PC-9 (cell line): ENCODE measurements around the gene CPS1. TPM values are rescaled to one million over a fixed set of nuclear protein-coding genes. Genes with fewer than 3 reads are reported as not detected.

Experiments
- BruUV-seq: library from RNA; stranded (reverse); fragments of 400-500 nt; replicated peaks from 2 replicates; lab custom pipeline; 2021; lab: Mats Ljungman, UMichigan
- CTCF ChIA-PET: fragments of 300-600 bp; sonication (Branson Sonifier 250); formaldehyde crosslinking; loops from one replicate; lab custom pipeline; 2022; ENCODE audit warnings: antibody characterized with exemption; lab: Charles Lee
- POLR2A ChIA-PET: fragments of 300-600 bp; sonication (Branson Sonifier 250); formaldehyde crosslinking; loops from one replicate; lab custom pipeline; 2022; ENCODE audit warnings: antibody characterized with exemption; ENCODE audit not compliant: unreplicated experiment; lab: Charles Lee
- DNase-seq, 2 experiments: peaks; one replicate each; pipeline versions ENCODE4 v3.0.0 to v3.0.0-alpha.2; 2015 to 2022; ENCODE audit warnings: mixed read lengths in 1 of 2
- H2AFZ ChIP-seq: fragments of 200-600 bp; sonication (generic); 2 replicates; pipeline ENCODE4 v1.8.1; 2017; ENCODE audit warnings: antibody characterized with exemption
- H3F3A ChIP-seq: fragments of 200-600 bp; sonication (generic); 2 replicates; pipeline ENCODE4 v1.8.1; 2017; ENCODE audit warnings: antibody characterized with exemption, mild to moderate bottlenecking, low read depth; ENCODE audit not compliant: insufficient read depth
- H3K27ac ChIP-seq: fragments of 200-600 bp; sonication (generic); 2 replicates; pipeline ENCODE4 v1.6.1; 2016; ENCODE audit warnings: mixed run types
- H3K27me3 ChIP-seq: fragments of 200-600 bp; sonication (generic); 2 replicates; pipeline ENCODE4 v1.6.1; 2016; ENCODE audit warnings: low read depth, mixed run types; ENCODE audit not compliant: insufficient read depth
- H3K36me3 ChIP-seq: fragments of 200-600 bp; sonication (generic); 2 replicates; pipeline ENCODE4 v1.6.1; 2016; ENCODE audit warnings: low read depth, mixed run types
- H3K4me1 ChIP-seq: fragments of 200-600 bp; sonication (generic); replicated peaks from 2 replicates; pipeline ENCODE4 v1.6.1; 2016; ENCODE audit warnings: mixed run types; ENCODE audit not compliant: insufficient read depth
- H3K4me2 ChIP-seq: fragments of 200-600 bp; sonication (generic); 2 replicates; pipeline ENCODE4 v1.6.1; 2017; ENCODE audit warnings: mixed run types
- H3K4me3 ChIP-seq: fragments of 200-600 bp; sonication (generic); 2 replicates; pipeline ENCODE4 v1.6.1; 2016; ENCODE audit warnings: mixed run types
- H3K79me2 ChIP-seq: fragments of 200-600 bp; sonication (generic); 2 replicates; pipeline ENCODE4 v1.6.1; 2017; ENCODE audit warnings: low read depth, mixed run types
- H3K9me2 ChIP-seq: fragments of 200-600 bp; sonication (generic); 2 replicates; pipeline ENCODE4 v1.8.1; 2017; ENCODE audit warnings: mild to moderate bottlenecking; ENCODE audit not compliant: insufficient read depth
- H3K9me3 ChIP-seq: fragments of 200-600 bp; sonication (generic); 2 replicates; pipeline ENCODE4 v1.8.1; 2016; ENCODE audit warnings: low read depth; ENCODE audit not compliant: insufficient read depth
- H4K20me1 ChIP-seq: fragments of 200-600 bp; sonication (generic); 2 replicates; pipeline ENCODE4 v1.8.1; 2017; ENCODE audit not compliant: insufficient read depth
- EZH2 ChIP-seq: fragments of 200-600 bp; sonication (generic); IDR thresholded peaks from 2 replicates; pipeline ENCODE4 v1.8.0; 2017; ENCODE audit warnings: antibody characterized with exemption, low read depth
- intact Hi-C: fragments of 100-400 bp; cut with micrococcal nuclease; formaldehyde crosslinking; loops from one replicate; pipeline ENCODE4 v1.10.0; 2022; ENCODE audit not compliant: unreplicated experiment
- total RNA-seq: library from RNA; stranded (reverse); gene quantifications from 2 replicates; pipeline ENCODE4 v1.2.3, GENCODE V29; 2021
- TF ChIP-seq, protein P1 (sequence below): fragments of 200-600 bp; sonication (generic); conservative IDR thresholded peaks from 2 replicates; pipeline ENCODE4 v1.6.1; 2017; ENCODE audit warnings: mixed run types, antibody characterized with exemption, mild to moderate bottlenecking, moderate library complexity

The CPS1 gene
- total RNA-seq, 1 experiment from 2014 or later: 27.5 TPM

DNA sequence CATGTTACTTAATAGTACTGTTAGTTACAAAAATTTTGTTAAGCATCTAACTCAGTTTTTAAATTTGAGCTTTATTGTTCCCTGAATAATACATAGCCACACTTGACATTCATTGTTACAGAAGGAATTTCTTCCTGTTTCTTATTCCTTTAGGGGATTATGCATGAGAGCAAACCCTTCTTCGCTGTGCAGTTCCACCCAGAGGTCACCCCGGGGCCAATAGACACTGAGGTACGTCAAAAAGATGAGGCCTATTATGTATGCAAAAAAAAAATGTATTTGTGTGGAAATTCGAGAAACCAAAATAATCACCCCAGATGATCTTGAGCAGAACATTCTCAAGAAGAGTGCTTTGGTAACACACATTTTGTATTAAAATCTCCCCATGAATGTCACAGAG is 36.3 kb downstream of the CPS1 start:
- no peak overlapping the region for H3K27ac ChIP-seq
- no peaks in the 10 kb centered on the region for H3F3A ChIP-seq
- H3K4me3 ChIP-seq: no peak overlapping the region
- TF ChIP-seq EZH2: no peak
- TF ChIP-seq, protein P1, sequence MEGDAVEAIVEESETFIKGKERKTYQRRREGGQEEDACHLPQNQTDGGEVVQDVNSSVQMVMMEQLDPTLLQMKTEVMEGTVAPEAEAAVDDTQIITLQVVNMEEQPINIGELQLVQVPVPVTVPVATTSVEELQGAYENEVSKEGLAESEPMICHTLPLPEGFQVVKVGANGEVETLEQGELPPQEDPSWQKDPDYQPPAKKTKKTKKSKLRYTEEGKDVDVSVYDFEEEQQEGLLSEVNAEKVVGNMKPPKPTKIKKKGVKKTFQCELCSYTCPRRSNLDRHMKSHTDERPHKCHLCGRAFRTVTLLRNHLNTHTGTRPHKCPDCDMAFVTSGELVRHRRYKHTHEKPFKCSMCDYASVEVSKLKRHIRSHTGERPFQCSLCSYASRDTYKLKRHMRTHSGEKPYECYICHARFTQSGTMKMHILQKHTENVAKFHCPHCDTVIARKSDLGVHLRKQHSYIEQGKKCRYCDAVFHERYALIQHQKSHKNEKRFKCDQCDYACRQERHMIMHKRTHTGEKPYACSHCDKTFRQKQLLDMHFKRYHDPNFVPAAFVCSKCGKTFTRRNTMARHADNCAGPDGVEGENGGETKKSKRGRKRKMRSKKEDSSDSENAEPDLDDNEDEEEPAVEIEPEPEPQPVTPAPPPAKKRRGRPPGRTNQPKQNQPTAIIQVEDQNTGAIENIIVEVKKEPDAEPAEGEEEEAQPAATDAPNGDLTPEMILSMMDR: no peak
- H3K36me3 ChIP-seq: no peaks in the 10 kb centered on the region
- intact Hi-C loops: no loop called here
- no peaks in the 10 kb centered on the region for H4K20me1 ChIP-seq
- no peak overlapping the region for H2AFZ ChIP-seq
- H3K79me2 ChIP-seq: no peaks in the 10 kb centered on the region
- no peaks in the 10 kb centered on the region for H3K27me3 ChIP-seq
- no peak for DNase-seq
- H3K9me3 ChIP-seq: no peaks in the 10 kb centered on the region
- ChIA-PET POLR2A (no interaction called here), CTCF (no interaction called here)
- no peaks in the 10 kb centered on the region for H3K9me2 ChIP-seq
- H3K4me1 ChIP-seq: no peaks in the 10 kb centered on the region
- BruUV-seq: no TSS peak
- H3K4me2 ChIP-seq: no peak overlapping the region

DNA sequence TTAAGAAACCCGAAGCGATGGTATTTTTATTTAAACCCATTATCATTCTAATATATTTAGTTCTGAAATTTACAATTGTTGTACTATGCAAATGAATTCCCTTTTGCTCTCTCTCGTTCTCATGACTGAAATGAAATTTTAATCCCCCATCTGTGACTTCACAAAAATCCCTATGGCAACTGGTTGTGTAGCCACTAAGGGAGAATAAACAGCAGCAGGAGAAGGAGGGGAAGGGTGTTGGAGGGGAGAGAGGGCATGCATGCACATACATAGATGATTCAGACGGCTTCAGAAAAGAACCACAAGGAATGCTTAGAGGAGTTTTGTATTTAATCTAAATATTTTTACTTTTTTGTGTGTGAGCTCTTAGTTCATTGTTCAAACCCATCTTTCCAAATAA is 36.8 kb downstream of the CPS1 start:
- CTCF ChIA-PET: no interaction called here
- Histone ChIP-seq H3K4me3 (no peak overlapping the region), H4K20me1 (no peaks in the 10 kb centered on the region), H3K4me1 (no peaks in the 10 kb centered on the region), H3F3A (no peaks in the 10 kb centered on the region), H3K79me2 (no peaks in the 10 kb centered on the region), H3K27ac (no peak overlapping the region), H3K9me2 (no peaks in the 10 kb centered on the region), H3K4me2 (no peak overlapping the region), H3K27me3 (no peaks in the 10 kb centered on the region), H3K9me3 (no peaks in the 10 kb centered on the region), H2AFZ (no peak overlapping the region), H3K36me3 (no peaks in the 10 kb centered on the region)
- no TSS peak for BruUV-seq
- intact Hi-C loops: no loop called here
- no peak for DNase-seq
- POLR2A ChIA-PET: no interaction called here
- TF ChIP-seq EZH2: no peak
- TF ChIP-seq, protein P1: no peak

DNA sequence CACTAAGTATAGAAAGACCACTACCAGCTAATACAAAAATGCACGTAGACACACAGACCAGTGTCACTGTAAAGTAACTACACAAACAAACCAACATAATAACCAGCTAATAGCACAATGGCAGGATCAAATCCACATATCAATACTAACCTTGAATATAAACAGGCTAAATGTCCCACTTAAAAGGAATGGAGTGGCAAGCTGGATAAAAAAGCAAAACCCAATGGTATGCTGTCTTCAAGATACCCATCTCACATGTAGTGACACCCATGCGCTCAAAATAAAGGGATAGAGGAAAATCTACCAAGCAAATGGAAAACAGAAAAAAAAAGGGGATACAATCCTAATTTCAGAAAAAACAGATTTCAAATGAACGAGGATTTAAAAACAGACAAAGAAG is 41.8 kb downstream of the CPS1 start:
- Histone ChIP-seq H3F3A (no peaks in the 10 kb centered on the region), H3K4me3 (no peak overlapping the region), H3K27me3 (no peaks in the 10 kb centered on the region), H3K9me3 (no peaks in the 10 kb centered on the region), H3K4me1 (no peaks in the 10 kb centered on the region), H2AFZ (no peak overlapping the region), H3K27ac (no peak overlapping the region), H4K20me1 (no peaks in the 10 kb centered on the region), H3K79me2 (no peaks in the 10 kb centered on the region), H3K4me2 (no peak overlapping the region), H3K9me2 (no peaks in the 10 kb centered on the region), H3K36me3 (no peaks in the 10 kb centered on the region)
- intact Hi-C loops: no loop called here
- TF ChIP-seq, protein P1: no peak
- no peak for DNase-seq
- POLR2A ChIA-PET: no interaction called here
- no TSS peak for BruUV-seq
- CTCF ChIA-PET: no interaction called here
